Activated CD4-positive, alpha-beta T cell treated with anti-CD3 and anti-CD28 coated beads, Interleukin-2, amount 10 ng/mL, durations not matched to agents 7 days and 5 days (primary cell): Measurements from ENCODE around the gene CLDN1. TPM values are rescaled to one million over a fixed set of nuclear protein-coding genes. Genes with fewer than 3 reads are reported as not detected.
"Not testable (repeated sequence)": the region's sequence is repeated elsewhere in the genome, so short reads cannot be mapped to it uniquely, and the experiment has no call there.

Experiments
- CTCF ChIA-PET: fragments of 350-600 bp; sonication (Branson Sonifier 250); formaldehyde crosslinking; loops from one replicate; lab custom pipeline; 2021; ENCODE audit warnings: antibody characterized with exemption; lab: Charles Lee
- POLR2A ChIA-PET: fragments of 350-600 bp; sonication (Branson Sonifier 250); formaldehyde crosslinking; loops from one replicate; lab custom pipeline; 2021; ENCODE audit warnings: antibody characterized with exemption; lab: Charles Lee
- DNase-seq: peaks from one replicate; pipeline ENCODE4 v3.0.0-alpha.2; 2020
- H3K27ac Mint-ChIP-seq: one replicate; pipeline ENCODE4 v1.8.0; 2021; ENCODE audit warnings: mild to moderate bottlenecking, moderate library complexity, mixed read lengths
- H3K27me3 Mint-ChIP-seq: one replicate; pipeline ENCODE4 v1.8.0; 2021; ENCODE audit warnings: mixed read lengths
- H3K36me3 Mint-ChIP-seq: one replicate; pipeline ENCODE4 v1.8.0; 2021; ENCODE audit warnings: low read depth, mixed read lengths
- H3K4me1 Mint-ChIP-seq: one replicate; pipeline ENCODE4 v1.8.0; 2021; ENCODE audit warnings: mixed read lengths
- H3K4me3 Mint-ChIP-seq: one replicate; pipeline ENCODE4 v1.8.0; 2021; ENCODE audit warnings: mild to moderate bottlenecking, moderate library complexity, mixed read lengths
- H3K9me3 Mint-ChIP-seq: one replicate; pipeline ENCODE4 v1.8.0; 2021; ENCODE audit warnings: mixed read lengths
- total RNA-seq, 2 experiments: library from RNA; stranded (reverse); gene quantifications; one replicate each; pipeline ENCODE4 v1.2.3, GENCODE V29; 2021

CLDN1 gene
- total RNA-seq, 2 experiments from 2014 or later = not detected

DNA sequence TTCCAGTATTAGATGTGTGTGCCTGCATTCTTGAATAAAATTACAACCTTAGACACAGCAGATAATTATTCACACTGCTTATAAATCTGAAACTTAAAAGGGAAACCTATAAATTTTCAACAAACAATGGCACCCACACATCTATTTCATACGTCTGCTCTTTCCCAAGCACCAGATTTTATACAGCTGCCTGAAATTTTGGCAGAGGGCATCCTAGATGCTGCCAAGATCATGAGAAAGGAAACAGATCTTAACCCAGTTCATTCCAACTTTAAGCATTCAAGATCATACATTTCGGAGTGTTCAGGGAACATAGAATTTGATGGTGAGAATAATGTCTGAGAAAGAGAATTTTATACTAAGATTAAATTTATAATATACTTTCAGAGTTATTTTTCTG is 53.1 kb downstream of the CLDN1 start:
- Mint-ChIP-seq H3K4me3 (no peak overlapping the region), H3K27me3 (no peaks in the 10 kb centered on the region), H3K9me3 (peaks cover 3% of the 10 kb centered on the region), H3K36me3 (no peaks in the 10 kb centered on the region), H3K27ac (no peak overlapping the region), H3K4me1 (no peaks in the 10 kb centered on the region)
- ChIA-PET CTCF (no interaction called here), POLR2A (no interaction called here)
- no peak for DNase-seq

DNA sequence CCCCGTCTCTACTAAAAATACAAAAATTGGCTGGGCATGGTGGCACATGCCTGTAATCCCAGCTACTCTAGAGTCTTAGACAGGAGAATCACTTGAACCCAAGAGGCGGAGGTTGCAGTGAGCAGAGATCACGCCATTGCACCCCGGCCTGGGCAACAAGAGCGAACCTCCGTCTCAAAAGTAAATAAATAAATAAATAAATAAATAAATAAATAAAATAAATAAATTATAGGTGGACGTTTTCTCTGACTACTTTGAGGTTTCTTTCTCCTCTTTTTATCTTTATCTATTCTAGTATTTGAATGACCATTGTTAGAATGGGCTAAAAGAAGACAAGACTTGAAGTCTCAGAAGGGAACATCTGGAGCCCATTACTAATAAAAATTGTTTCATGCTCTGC is 54.8 kb downstream of the CLDN1 start:
- H3K4me1 Mint-ChIP-seq, POLR2A ChIA-PET, H3K27ac Mint-ChIP-seq, H3K27me3 Mint-ChIP-seq, H3K9me3 Mint-ChIP-seq, CTCF ChIA-PET, H3K36me3 Mint-ChIP-seq, DNase-seq, H3K4me3 Mint-ChIP-seq: not testable (repeated sequence)

GRCh38 chr3:190266913-190267290 is 55.3 kb downstream of the CLDN1 start:
- CTCF ChIA-PET = no interaction called here

DNA sequence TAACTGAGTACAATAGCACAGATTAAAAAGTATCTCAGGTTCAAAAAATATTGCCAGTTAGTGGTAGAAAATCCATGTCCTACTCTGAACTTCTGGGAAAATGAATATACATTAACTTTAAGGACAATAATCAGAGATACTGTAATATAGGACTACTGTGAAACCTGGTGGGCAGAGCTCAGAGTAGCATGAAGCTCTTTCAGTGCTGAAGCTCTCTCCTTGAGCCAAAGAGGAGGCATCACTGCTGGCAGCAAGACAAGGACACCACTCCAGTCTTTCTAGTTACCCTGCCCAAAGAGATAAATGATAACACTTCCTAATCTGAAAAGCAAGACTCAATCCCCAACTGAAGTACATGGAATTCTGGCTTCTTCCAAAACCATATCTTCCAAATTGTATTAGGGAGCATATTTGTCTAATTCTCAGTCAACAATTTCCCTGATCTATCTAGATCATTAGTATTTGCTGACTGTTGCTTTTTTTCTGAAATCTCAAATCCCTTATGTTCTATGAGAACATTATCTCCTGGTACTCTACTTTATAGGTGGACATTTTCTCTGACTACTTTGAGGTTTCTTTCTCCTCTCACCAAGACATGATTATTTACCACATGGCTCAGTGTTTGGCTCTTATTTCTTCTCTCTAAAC is 55.9 kb downstream of the CLDN1 start:
- CTCF ChIA-PET = no interaction called here
- peaks cover 3% of the 10 kb centered on the region for H3K9me3 Mint-ChIP-seq
- POLR2A ChIA-PET = no interaction called here
- no peak for DNase-seq
- no peak overlapping the region for H3K4me3 Mint-ChIP-seq
- no peaks in the 10 kb centered on the region for H3K4me1 Mint-ChIP-seq
- no peaks in the 10 kb centered on the region for H3K36me3 Mint-ChIP-seq
- H3K27ac Mint-ChIP-seq = no peak overlapping the region
- H3K27me3 Mint-ChIP-seq = no peaks in the 10 kb centered on the region

More at GRCh38 chr3:190266913-190267290, 55.3 kb downstream of the CLDN1 start:
- Mint-ChIP-seq H3K27me3 (no peaks in the 10 kb centered on the region), H3K36me3 (no peaks in the 10 kb centered on the region), H3K9me3 (peaks cover 3% of the 10 kb centered on the region), H3K4me1 (no peaks in the 10 kb centered on the region), H3K27ac (no peak overlapping the region), H3K4me3 (no peak overlapping the region)
- POLR2A ChIA-PET = no interaction called here
- no peak for DNase-seq

DNA sequence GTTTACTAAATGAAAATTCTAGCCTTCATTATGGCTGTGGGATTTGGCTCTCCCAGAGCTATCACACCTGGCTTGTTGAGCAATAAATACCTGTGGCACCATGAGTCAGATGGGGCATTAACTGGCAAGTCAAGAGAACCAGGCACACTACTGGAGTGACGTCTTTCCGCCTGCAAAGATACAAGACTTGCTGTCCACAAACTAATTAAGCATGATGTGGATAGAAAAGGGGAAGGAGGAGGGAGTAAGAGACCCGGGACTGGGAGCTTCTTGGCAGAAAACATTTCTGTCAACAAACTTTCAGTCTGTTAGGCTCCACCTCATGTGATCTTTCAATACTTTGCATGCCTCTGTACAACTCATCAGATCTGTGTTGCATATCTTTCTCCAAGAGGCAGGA is 56.5 kb downstream of the CLDN1 start:
- no peaks in the 10 kb centered on the region for H3K9me3 Mint-ChIP-seq
- ChIA-PET CTCF (no interaction called here), POLR2A (no interaction called here)
- no peaks in the 10 kb centered on the region for H3K27me3 Mint-ChIP-seq
- no peak overlapping the region for H3K4me3 Mint-ChIP-seq
- no peak overlapping the region for H3K27ac Mint-ChIP-seq
- no peaks in the 10 kb centered on the region for H3K36me3 Mint-ChIP-seq
- no peaks in the 10 kb centered on the region for H3K4me1 Mint-ChIP-seq
- no peak for DNase-seq

DNA sequence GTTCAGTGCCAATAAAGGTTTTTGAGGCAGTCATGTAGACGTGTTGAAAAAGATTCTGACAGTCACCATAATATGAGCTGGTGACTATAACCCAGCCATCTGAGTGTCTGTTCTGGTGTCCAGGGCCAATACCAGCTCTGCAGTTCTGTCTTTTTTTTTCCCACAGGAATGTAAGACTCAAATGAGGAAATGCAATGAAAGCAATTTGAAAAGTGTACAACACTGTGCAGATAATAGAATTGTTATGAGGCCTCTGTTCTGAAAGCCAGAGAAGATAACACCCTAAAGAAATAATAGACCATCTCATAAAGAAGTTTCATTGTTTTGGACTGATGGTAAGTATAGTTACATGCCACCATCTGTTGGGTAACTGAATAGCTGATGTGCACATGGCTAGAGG is 57.1 kb downstream of the CLDN1 start:
- no peaks in the 10 kb centered on the region for H3K36me3 Mint-ChIP-seq
- H3K4me3 Mint-ChIP-seq = no peak overlapping the region
- DNase-seq = no peak
- H3K27me3 Mint-ChIP-seq = no peaks in the 10 kb centered on the region
- POLR2A ChIA-PET = no interaction called here
- no peaks in the 10 kb centered on the region for H3K9me3 Mint-ChIP-seq
- no peak overlapping the region for H3K27ac Mint-ChIP-seq
- H3K4me1 Mint-ChIP-seq = no peaks in the 10 kb centered on the region
- CTCF ChIA-PET = no interaction called here

GRCh38 chr3:190261740-190262139 is 60.5 kb downstream of the CLDN1 start:
- no peak for DNase-seq
- no peaks in the 10 kb centered on the region for H3K36me3 Mint-ChIP-seq
- CTCF ChIA-PET = no interaction called here
- no peak overlapping the region for H3K27ac Mint-ChIP-seq
- H3K4me3 Mint-ChIP-seq = no peak overlapping the region
- no peaks in the 10 kb centered on the region for H3K4me1 Mint-ChIP-seq
- POLR2A ChIA-PET = no interaction called here
- no peaks in the 10 kb centered on the region for H3K27me3 Mint-ChIP-seq
- H3K9me3 Mint-ChIP-seq = no peaks in the 10 kb centered on the region

GRCh38 chr3:190261015-190261414 is 61.2 kb downstream of the CLDN1 start:
- ChIA-PET POLR2A (no interaction called here), CTCF (no interaction called here)
- Mint-ChIP-seq H3K4me1 (no peaks in the 10 kb centered on the region), H3K4me3 (no peak overlapping the region), H3K36me3 (no peaks in the 10 kb centered on the region), H3K9me3 (no peaks in the 10 kb centered on the region), H3K27ac (no peak overlapping the region), H3K27me3 (no peaks in the 10 kb centered on the region)
- no peak for DNase-seq

DNA sequence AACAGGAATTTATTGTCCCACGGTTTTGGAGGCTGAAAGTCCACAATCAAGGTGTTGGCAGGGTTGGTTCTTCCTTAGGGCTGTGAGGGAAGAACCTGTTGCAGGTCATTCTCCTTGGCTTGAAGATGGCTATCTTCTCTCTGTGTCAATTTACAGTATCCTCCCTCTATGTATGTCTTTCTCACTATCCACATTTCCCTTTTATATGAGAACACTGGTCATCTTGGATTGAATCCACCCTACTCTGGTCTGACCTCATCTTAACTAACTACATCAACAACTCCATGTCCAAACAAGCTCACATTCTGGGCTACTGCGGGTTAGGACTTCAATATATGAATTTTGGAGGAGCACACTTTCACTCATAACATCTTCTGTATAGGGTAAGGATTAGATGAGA is 61.9 kb downstream of the CLDN1 start:
- Mint-ChIP-seq H3K36me3 (no peaks in the 10 kb centered on the region), H3K27ac (no peak overlapping the region), H3K27me3 (no peaks in the 10 kb centered on the region), H3K4me3 (no peak overlapping the region), H3K4me1 (no peaks in the 10 kb centered on the region), H3K9me3 (no peaks in the 10 kb centered on the region)
- DNase-seq = no peak
- CTCF ChIA-PET = no interaction called here
- POLR2A ChIA-PET = no interaction called here

GRCh38 chr3:190258634-190259033 is 63.6 kb downstream of the CLDN1 start:
- H3K4me1 Mint-ChIP-seq = no peaks in the 10 kb centered on the region
- no peak overlapping the region for H3K4me3 Mint-ChIP-seq
- no peak for DNase-seq
- CTCF ChIA-PET = no interaction called here
- no peaks in the 10 kb centered on the region for H3K36me3 Mint-ChIP-seq
- POLR2A ChIA-PET = no interaction called here
- no peaks in the 10 kb centered on the region for H3K27me3 Mint-ChIP-seq
- no peak overlapping the region for H3K27ac Mint-ChIP-seq
- no peaks in the 10 kb centered on the region for H3K9me3 Mint-ChIP-seq

Other genes with a start within 250 kb of the CLDN1 start
- gene P3H2, start 201.5 kb downstream of the CLDN1 start, total RNA-seq = not detected
- not detected for gene CLDN16, start 65.7 kb upstream of the CLDN1 start, total RNA-seq
- gene TMEM207, start 127.5 kb upstream of the CLDN1 start, total RNA-seq = not detected
- gene IL1RAP, start 191.6 kb upstream of the CLDN1 start, total RNA-seq = 1 to 10 TPM; 7.2 to 8.2 TPM